ENCODE measurements around the gene SHCBP1. TPM values are rescaled to one million over a fixed set of nuclear protein-coding genes. Genes with fewer than 3 reads are reported as not detected.

SHCBP1 gene, protein sequence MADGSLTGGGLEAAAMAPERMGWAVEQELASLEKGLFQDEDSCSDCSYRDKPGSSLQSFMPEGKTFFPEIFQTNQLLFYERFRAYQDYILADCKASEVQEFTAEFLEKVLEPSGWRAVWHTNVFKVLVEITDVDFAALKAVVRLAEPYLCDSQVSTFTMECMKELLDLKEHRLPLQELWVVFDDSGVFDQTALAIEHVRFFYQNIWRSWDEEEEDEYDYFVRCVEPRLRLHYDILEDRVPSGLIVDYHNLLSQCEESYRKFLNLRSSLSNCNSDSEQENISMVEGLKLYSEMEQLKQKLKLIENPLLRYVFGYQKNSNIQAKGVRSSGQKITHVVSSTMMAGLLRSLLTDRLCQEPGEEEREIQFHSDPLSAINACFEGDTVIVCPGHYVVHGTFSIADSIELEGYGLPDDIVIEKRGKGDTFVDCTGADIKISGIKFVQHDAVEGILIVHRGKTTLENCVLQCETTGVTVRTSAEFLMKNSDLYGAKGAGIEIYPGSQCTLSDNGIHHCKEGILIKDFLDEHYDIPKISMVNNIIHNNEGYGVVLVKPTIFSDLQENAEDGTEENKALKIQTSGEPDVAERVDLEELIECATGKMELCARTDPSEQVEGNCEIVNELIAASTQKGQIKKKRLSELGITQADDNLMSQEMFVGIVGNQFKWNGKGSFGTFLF
- total RNA-seq (2014; rRNA removed; shearing (Covaris generic)) (14.1 and 14.9 TPM in 2 replicates), polyA plus RNA-seq (2016; fragmentation: Nextera tagmentation; extraction: Ambion mirVana) (6.5 and 7.3 TPM in 2 replicates)
- long read RNA-seq, partial matches to known transcripts = 0 of 1 reads
- long read RNA-seq, other reads (novel, unspliced or antisense) = 0 of 1 reads

DNA sequence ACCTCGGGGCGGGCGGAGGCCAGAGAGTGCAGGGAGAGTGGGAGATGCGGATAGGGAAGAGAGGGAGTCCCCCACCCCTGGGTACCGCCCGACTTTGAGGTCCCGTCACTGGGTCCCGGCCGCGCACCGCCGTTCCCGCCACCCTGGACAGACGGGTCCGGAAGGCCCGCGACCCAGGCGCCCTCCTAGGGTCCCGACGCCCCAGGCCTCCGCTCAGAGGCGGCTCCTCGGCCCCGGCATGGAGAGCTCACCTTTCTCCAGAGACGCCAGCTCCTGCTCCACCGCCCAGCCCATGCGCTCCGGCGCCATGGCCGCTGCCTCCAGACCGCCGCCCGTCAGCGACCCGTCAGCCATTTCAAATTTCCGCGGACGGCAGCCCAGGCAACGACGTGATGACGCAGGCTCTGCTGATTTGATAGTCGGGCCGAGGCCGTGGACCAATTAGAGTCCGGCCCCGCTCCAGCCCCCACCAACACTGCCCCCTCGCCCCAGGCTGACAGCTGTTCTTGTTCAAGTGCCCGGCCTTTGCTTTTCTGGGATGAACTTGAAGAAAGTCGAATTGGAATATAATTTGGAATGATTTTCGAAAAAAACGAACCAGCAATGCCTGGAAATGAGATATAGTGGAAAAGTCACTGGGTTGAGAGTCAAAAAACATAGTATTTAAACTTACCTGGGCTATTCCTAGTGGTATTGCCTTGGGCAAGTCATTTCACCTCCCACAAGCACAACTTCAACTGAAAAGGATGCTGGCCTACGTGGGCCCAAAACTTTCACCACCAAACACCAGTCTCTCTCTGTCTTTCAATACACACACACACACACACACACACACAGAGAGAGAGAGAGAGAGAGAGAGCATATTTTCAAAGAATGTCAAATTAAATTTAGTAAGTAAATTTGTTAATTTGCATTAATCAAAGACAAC, at the start of gene SHCBP1:
TSS of gene SHCBP1 (minus strand) at position 374 of the 928 bp plus-strand sequence. CDS start at position 354, 20 bp downstream.
- peak; percentile 83 for ATAC-seq
- TF ChIP-seq ZNF331 (CRISPR knock-in tag; IDR thresholded peaks at IDR 0.05; ENCODE audit: low read depth) = no peak
- peak; percentile 74 for TF ChIP-seq POLR2AphosphoS5 (IDR thresholded peaks at IDR 0.05; ENCODE audit: low read depth)
- TF ChIP-seq, protein P1, sequence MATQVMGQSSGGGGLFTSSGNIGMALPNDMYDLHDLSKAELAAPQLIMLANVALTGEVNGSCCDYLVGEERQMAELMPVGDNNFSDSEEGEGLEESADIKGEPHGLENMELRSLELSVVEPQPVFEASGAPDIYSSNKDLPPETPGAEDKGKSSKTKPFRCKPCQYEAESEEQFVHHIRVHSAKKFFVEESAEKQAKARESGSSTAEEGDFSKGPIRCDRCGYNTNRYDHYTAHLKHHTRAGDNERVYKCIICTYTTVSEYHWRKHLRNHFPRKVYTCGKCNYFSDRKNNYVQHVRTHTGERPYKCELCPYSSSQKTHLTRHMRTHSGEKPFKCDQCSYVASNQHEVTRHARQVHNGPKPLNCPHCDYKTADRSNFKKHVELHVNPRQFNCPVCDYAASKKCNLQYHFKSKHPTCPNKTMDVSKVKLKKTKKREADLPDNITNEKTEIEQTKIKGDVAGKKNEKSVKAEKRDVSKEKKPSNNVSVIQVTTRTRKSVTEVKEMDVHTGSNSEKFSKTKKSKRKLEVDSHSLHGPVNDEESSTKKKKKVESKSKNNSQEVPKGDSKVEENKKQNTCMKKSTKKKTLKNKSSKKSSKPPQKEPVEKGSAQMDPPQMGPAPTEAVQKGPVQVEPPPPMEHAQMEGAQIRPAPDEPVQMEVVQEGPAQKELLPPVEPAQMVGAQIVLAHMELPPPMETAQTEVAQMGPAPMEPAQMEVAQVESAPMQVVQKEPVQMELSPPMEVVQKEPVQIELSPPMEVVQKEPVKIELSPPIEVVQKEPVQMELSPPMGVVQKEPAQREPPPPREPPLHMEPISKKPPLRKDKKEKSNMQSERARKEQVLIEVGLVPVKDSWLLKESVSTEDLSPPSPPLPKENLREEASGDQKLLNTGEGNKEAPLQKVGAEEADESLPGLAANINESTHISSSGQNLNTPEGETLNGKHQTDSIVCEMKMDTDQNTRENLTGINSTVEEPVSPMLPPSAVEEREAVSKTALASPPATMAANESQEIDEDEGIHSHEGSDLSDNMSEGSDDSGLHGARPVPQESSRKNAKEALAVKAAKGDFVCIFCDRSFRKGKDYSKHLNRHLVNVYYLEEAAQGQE (IDR thresholded peaks at IDR 0.05; ENCODE audit: unreplicated experiment) = no peak
- TF ChIP-seq CREB1 (CRISPR knock-in tag; IDR thresholded peaks at IDR 0.05; ENCODE audit: low read depth) = peak; percentile 85
- no peaks in the 10 kb centered on the region for H3K9me2 ChIP-seq (ENCODE audit: insufficient read depth)
- H3K4me2 ChIP-seq = peak within 1 kb of the TSS; percentile 81
- no peaks in the 10 kb centered on the region for H3K9me3 Mint-ChIP-seq
- H3K4me1 ChIP-seq (ENCODE audit: insufficient read depth) = peaks cover 11% of the 10 kb centered on the region
- peaks cover 4% of the 10 kb centered on the region for H3K27me3 Mint-ChIP-seq (ENCODE audit: insufficient read depth, low read depth, poor library complexity)
- peak within 1 kb of the TSS; percentile 98 for H3K4me3 Mint-ChIP-seq
- H3K27ac Mint-ChIP-seq = peak within 1 kb of the TSS; percentile 94
- peak within 1 kb of the TSS; percentile 94 for H3K4me3 ChIP-seq
- peak within 1 kb of the TSS; percentile 76 for H2AFZ ChIP-seq
- peaks cover 6% of the 10 kb centered on the region; the same call in 2 of the 3 replicates for H3K4me1 Mint-ChIP-seq
- peaks cover 8% of the 10 kb centered on the region for H3K36me3 ChIP-seq (ENCODE audit: insufficient read depth)
- peaks cover 6% of the 10 kb centered on the region; the same call in 1 of the 2 replicates for H4K20me1 ChIP-seq (replicated peaks; ENCODE audit: insufficient read depth)
- H3K27ac ChIP-seq (ENCODE audit: low read depth) = peak within 1 kb of the TSS; percentile 56; the same call in 1 of the 2 replicates
- H3K79me2 ChIP-seq (replicated peaks; ENCODE audit: insufficient read depth) = peaks cover 36% of the 10 kb centered on the region
- H3F3A ChIP-seq (replicated peaks; ENCODE audit: low read depth) = no peaks in the 10 kb centered on the region
- H3K27me3 ChIP-seq (ENCODE audit: insufficient read depth) = no peaks in the 10 kb centered on the region
- peak; percentile 95 for DNase-seq (ENCODE audit: low spot score)
- H3K36me3 Mint-ChIP-seq (ENCODE audit: low read depth) = peaks cover 18% of the 10 kb centered on the region

DNA sequence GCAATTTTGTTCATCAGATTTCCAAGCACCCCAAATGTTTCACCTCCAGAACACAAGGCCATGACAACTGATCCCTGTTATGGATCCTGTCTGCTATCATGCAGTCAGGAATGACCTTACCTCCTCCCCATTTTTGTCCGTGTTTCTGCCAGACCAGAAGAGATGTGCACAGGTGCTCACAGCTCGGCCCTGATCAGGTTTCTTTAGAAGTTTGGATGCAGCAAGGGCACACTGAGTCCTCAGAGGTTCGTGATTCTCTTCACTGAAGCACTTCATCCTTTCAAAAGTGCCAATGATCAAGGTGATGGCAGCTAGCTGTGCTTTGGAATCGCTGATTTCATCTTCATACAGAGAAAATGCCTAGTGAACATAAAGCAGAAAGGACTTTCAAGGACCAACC, 40.9 kb upstream of the SHCBP1 start:
- H3K79me2 ChIP-seq (replicated peaks; ENCODE audit: insufficient read depth) = no peaks in the 10 kb centered on the region; the same call in 1 of the 2 replicates
- Mint-ChIP-seq H3K4me1 (no peaks in the 10 kb centered on the region), H3K4me3 (no peak overlapping the region), H3K9me3 (no peaks in the 10 kb centered on the region), H3K27ac (no peak overlapping the region), H3K27me3 (ENCODE audit: insufficient read depth, low read depth, poor library complexity) (no peaks in the 10 kb centered on the region), H3K36me3 (ENCODE audit: low read depth) (peaks cover 64% of the 10 kb centered on the region)
- no peaks in the 10 kb centered on the region for H3K27me3 ChIP-seq (ENCODE audit: insufficient read depth)
- peaks cover 9% of the 10 kb centered on the region; the same call in 1 of the 2 replicates for H4K20me1 ChIP-seq (replicated peaks; ENCODE audit: insufficient read depth)
- TF ChIP-seq, protein P2, sequence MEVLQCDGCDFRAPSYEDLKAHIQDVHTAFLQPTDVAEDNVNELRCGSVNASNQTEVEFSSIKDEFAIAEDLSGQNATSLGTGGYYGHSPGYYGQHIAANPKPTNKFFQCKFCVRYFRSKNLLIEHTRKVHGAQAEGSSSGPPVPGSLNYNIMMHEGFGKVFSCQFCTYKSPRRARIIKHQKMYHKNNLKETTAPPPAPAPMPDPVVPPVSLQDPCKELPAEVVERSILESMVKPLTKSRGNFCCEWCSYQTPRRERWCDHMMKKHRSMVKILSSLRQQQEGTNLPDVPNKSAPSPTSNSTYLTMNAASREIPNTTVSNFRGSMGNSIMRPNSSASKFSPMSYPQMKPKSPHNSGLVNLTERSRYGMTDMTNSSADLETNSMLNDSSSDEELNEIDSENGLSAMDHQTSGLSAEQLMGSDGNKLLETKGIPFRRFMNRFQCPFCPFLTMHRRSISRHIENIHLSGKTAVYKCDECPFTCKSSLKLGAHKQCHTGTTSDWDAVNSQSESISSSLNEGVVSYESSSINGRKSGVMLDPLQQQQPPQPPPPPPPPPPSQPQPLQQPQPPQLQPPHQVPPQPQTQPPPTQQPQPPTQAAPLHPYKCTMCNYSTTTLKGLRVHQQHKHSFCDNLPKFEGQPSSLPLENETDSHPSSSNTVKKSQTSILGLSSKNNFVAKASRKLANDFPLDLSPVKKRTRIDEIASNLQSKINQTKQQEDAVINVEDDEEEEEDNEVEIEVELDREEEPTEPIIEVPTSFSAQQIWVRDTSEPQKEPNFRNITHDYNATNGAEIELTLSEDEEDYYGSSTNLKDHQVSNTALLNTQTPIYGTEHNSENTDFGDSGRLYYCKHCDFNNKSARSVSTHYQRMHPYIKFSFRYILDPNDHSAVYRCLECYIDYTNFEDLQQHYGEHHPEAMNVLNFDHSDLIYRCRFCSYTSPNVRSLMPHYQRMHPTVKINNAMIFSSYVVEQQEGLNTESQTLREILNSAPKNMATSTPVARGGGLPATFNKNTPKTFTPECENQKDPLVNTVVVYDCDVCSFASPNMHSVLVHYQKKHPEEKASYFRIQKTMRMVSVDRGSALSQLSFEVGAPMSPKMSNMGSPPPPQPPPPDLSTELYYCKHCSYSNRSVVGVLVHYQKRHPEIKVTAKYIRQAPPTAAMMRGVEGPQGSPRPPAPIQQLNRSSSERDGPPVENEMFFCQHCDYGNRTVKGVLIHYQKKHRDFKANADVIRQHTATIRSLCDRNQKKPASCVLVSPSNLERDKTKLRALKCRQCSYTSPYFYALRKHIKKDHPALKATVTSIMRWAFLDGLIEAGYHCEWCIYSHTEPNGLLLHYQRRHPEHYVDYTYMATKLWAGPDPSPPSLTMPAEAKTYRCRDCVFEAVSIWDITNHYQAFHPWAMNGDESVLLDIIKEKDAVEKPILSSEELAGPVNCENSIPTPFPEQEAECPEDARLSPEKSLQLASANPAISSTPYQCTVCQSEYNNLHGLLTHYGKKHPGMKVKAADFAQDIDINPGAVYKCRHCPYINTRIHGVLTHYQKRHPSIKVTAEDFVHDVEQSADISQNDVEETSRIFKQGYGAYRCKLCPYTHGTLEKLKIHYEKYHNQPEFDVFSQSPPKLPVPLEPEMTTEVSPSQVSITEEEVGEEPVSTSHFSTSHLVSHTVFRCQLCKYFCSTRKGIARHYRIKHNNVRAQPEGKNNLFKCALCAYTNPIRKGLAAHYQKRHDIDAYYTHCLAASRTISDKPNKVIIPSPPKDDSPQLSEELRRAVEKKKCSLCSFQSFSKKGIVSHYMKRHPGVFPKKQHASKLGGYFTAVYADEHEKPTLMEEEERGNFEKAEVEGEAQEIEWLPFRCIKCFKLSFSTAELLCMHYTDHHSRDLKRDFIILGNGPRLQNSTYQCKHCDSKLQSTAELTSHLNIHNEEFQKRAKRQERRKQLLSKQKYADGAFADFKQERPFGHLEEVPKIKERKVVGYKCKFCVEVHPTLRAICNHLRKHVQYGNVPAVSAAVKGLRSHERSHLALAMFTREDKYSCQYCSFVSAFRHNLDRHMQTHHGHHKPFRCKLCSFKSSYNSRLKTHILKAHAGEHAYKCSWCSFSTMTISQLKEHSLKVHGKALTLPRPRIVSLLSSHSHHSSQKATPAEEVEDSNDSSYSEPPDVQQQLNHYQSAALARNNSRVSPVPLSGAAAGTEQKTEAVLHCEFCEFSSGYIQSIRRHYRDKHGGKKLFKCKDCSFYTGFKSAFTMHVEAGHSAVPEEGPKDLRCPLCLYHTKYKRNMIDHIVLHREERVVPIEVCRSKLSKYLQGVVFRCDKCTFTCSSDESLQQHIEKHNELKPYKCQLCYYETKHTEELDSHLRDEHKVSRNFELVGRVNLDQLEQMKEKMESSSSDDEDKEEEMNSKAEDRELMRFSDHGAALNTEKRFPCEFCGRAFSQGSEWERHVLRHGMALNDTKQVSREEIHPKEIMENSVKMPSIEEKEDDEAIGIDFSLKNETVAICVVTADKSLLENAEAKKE (CRISPR knock-in tag; IDR thresholded peaks at IDR 0.05) = no peak
- TF ChIP-seq ZNF331 (CRISPR knock-in tag; IDR thresholded peaks at IDR 0.05; ENCODE audit: low read depth) (no peak), EZH2phosphoT487 (IDR thresholded peaks at IDR 0.05; ENCODE audit: unreplicated experiment) (no peak)
- ATAC-seq (no peak), DNase-seq (ENCODE audit: low spot score) (no peak)
- no peak overlapping the region for H3K4me2 ChIP-seq
- no peak overlapping the region for H3K27ac ChIP-seq (ENCODE audit: low read depth)
- no peak overlapping the region for H2AFZ ChIP-seq
- no peak overlapping the region for H3K4me3 ChIP-seq
- H3F3A ChIP-seq (replicated peaks; ENCODE audit: low read depth) = no peaks in the 10 kb centered on the region
- peaks cover 46% of the 10 kb centered on the region for H3K36me3 ChIP-seq (ENCODE audit: insufficient read depth)
- no peaks in the 10 kb centered on the region for H3K9me2 ChIP-seq (ENCODE audit: insufficient read depth)
- no peaks in the 10 kb centered on the region for H3K4me1 ChIP-seq (ENCODE audit: insufficient read depth)
